DND-41 (cell line): ENCODE results near the gene EPHA8.

ENCODE experiments used
- ATAC-seq: fragments of 200-7000 bp; cut with Tn5 transposase; 3 replicates; pipeline ENCODE4 v1.9.1; 2021; ENCODE audit warnings: low read depth; ENCODE audit not compliant: insufficient read depth
- DNase-seq: peaks from one replicate; pipeline ENCODE4 v3.0.0-alpha.2; 2020
- H2AFZ ChIP-seq: 2 replicates; pipeline ENCODE4 v1.6.0; 2012; ENCODE audit warnings: low read depth, low read length
- H3K27ac ChIP-seq: 2 replicates; pipeline ENCODE4 v1.5.1; 2012; ENCODE audit warnings: low read length, inconsistent platforms
- H3K27me3 ChIP-seq: fragments of 200-600 bp; sonication (generic); 2 replicates; pipeline ENCODE4 v1.6.0; 2012; ENCODE audit warnings: low read length, mild to moderate bottlenecking, inconsistent platforms; ENCODE audit not compliant: insufficient read depth, poor library complexity
- H3K36me3 ChIP-seq: 2 replicates; pipeline ENCODE4 v1.5.1; 2012; ENCODE audit warnings: low read length, inconsistent platforms; ENCODE audit not compliant: insufficient read depth
- H3K4me1 ChIP-seq: 2 replicates; pipeline ENCODE4 v1.5.1; 2012; ENCODE audit warnings: mild to moderate bottlenecking, low read length; ENCODE audit not compliant: insufficient read depth
- H3K4me2 ChIP-seq: 2 replicates; pipeline ENCODE4 v1.6.0; 2012; ENCODE audit warnings: mild to moderate bottlenecking, moderate library complexity, low read length, inconsistent platforms; ENCODE audit not compliant: insufficient read depth
- H3K4me3 ChIP-seq, 2 experiments: fragments of 200-600 bp in 1 of 2; shearing (Covaris generic) in 1 of 2; 2 replicates each; pipeline ENCODE4 v1.5.1; 2012 to 2016; ENCODE audit warnings: inconsistent platforms in 2 of 2, low read length in 2 of 2, mild to moderate bottlenecking in 2 of 2, low read depth in 1 of 2, moderate library complexity in 1 of 2
- H3K79me2 ChIP-seq: 2 replicates; pipeline ENCODE4 v1.6.0; 2012; ENCODE audit warnings: low read length, inconsistent platforms; ENCODE audit not compliant: insufficient read depth
- H3K9ac ChIP-seq: 2 replicates; pipeline ENCODE4 v1.6.0; 2012; ENCODE audit warnings: low read depth, mild to moderate bottlenecking, inconsistent platforms, low read length, moderate library complexity
- H3K9me3 ChIP-seq: 2 replicates; pipeline ENCODE4 v1.5.1; 2012; ENCODE audit warnings: low read length, moderate library complexity, mild to moderate bottlenecking, inconsistent platforms; ENCODE audit not compliant: insufficient read depth, severe bottlenecking
- H4K20me1 ChIP-seq: 2 replicates; pipeline ENCODE4 v1.6.0; 2012; ENCODE audit warnings: low read length; ENCODE audit not compliant: insufficient read depth
- CTCF ChIP-seq: IDR thresholded peaks from 2 replicates; pipeline ENCODE4 v1.5.1; 2012; ENCODE audit warnings: borderline replicate concordance, low read length, moderate library complexity, mild to moderate bottlenecking; ENCODE audit not compliant: poor library complexity, severe bottlenecking; ENCODE audit errors: extremely low read depth
- EZH2 ChIP-seq: IDR thresholded peaks from 3 replicates; pipeline ENCODE4 v1.6.1; 2012; ENCODE audit warnings: borderline replicate concordance, low read depth, mild to moderate bottlenecking, moderate library complexity, low read length, inconsistent platforms; ENCODE audit not compliant: severe bottlenecking

Gene EPHA8

DNA sequence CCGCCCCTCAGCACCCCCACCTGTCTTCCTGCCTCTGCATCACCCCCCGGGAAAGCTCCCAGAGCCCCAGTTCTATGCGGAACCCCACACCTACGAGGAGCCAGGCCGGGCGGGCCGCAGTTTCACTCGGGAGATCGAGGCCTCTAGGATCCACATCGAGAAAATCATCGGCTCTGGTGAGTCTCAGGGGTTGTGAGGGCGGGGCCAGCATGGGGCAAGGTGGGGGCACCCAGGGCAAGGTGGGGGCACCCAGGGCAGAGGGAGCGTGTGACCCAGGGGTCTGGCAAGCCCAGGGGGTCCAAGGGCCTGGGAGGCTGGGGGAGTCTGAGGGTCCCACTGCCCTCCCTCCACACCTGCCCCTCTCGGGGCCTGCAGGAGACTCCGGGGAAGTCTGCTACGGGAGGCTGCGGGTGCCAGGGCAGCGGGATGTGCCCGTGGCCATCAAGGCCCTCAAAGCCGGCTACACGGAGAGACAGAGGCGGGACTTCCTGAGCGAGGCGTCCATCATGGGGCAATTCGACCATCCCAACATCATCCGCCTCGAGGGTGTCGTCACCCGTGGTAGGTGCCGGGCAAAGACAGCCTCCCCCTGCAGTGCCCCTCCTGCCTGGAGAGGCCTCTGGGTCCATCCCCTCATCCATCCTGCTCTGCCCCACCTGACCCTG is 34.1 kb downstream of the EPHA8 start:
- Histone ChIP-seq H3K9ac (no peak overlapping the region), H3K9me3 (no peaks in the 10 kb centered on the region), H3K36me3 (no peaks in the 10 kb centered on the region), H4K20me1 (peaks cover 7% of the 10 kb centered on the region), H3K27ac (no peak overlapping the region), H3K79me2 (no peaks in the 10 kb centered on the region), H3K4me2 (no peak overlapping the region), H3K4me3 (no peak overlapping the region), H2AFZ (no peak overlapping the region), H3K4me1 (no peaks in the 10 kb centered on the region), H3K27me3 (no peaks in the 10 kb centered on the region)
- DNase-seq (no peak), ATAC-seq (no peak)
- no peak for TF ChIP-seq CTCF
- no peak for TF ChIP-seq EZH2

DNA sequence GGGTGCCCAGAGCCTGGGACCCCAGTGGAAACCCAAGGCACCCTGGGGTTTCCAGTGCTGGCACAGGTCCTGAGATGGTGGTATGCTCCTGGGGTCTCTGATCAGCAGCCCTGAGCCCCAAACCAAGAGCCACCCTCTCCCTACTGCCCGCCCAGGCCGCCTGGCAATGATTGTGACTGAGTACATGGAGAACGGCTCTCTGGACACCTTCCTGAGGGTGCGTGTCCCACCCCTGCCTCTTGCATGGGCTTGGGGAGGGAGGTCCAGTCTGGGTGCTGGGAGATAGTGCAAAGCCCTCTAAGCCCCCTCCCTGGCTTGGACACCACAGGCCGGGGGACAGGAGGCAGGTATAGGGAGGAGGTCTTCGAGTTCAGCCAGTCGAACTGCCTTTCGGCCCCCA is 34.7 kb downstream of the EPHA8 start:
- Histone ChIP-seq H3K79me2 (no peaks in the 10 kb centered on the region), H3K27me3 (no peaks in the 10 kb centered on the region), H3K4me1 (no peaks in the 10 kb centered on the region), H2AFZ (no peak overlapping the region), H4K20me1 (peaks cover 7% of the 10 kb centered on the region), H3K9ac (no peak overlapping the region), H3K27ac (no peak overlapping the region), H3K4me3 (no peak overlapping the region), H3K4me2 (no peak overlapping the region), H3K36me3 (no peaks in the 10 kb centered on the region), H3K9me3 (no peaks in the 10 kb centered on the region)
- ATAC-seq (no peak), DNase-seq (no peak)
- TF ChIP-seq EZH2: no peak
- no peak for TF ChIP-seq CTCF

DNA sequence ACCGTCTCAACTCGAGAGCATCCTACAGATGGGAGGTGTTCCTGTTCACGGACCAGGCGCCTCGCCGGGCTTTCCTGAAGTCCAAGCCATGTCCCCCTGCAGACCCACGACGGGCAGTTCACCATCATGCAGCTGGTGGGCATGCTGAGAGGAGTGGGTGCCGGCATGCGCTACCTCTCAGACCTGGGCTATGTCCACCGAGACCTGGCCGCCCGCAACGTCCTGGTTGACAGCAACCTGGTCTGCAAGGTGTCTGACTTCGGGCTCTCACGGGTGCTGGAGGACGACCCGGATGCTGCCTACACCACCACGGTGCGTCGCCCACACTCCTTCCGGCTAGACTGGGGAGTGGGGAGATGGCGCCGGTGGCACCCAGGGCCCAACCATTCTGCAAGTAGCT is 35.4 kb downstream of the EPHA8 start:
- ATAC-seq (no peak), DNase-seq (no peak)
- Histone ChIP-seq H3K36me3 (no peaks in the 10 kb centered on the region), H2AFZ (no peak overlapping the region), H4K20me1 (peaks cover 7% of the 10 kb centered on the region), H3K27ac (no peak overlapping the region), H3K9ac (no peak overlapping the region), H3K4me1 (no peaks in the 10 kb centered on the region), H3K27me3 (no peaks in the 10 kb centered on the region), H3K79me2 (no peaks in the 10 kb centered on the region), H3K4me3 (no peak overlapping the region), H3K9me3 (no peaks in the 10 kb centered on the region), H3K4me2 (no peak overlapping the region)
- TF ChIP-seq EZH2: no peak
- TF ChIP-seq CTCF: no peak
